Fibroblast of lung (primary cell): ENCODE measurements around the gene VSIR.

Experiments
- CTCF ChIP-seq, 2 donors: IDR thresholded peaks in 1 of 2; conservative IDR thresholded peaks in 1 of 2; 1 replicate in 1 of 2; 2 replicates in 1 of 2; pipeline ENCODE4 v1.5.1; 2011 to 2012; ENCODE audit warnings: low read length in 2 of 2, control low read depth in 1 of 2, inconsistent platforms in 1 of 2, low read depth in 1 of 2, mild to moderate bottlenecking in 1 of 2
- EZH2 ChIP-seq: IDR thresholded peaks from 2 replicates; pipeline ENCODE4 v1.5.1; 2012; ENCODE audit warnings: low read length, control low read depth, mild to moderate bottlenecking; ENCODE audit errors: missing control alignments

- TF ChIP-seq CTCF (conservative IDR thresholded peaks at IDR 0.05 in 1 of 2, IDR thresholded peaks at IDR 0.05 in 1 of 2; ENCODE audit: low read depth in 1 of 2, low read length in 2 of 2) (peak; percentile 20 to 40), EZH2 (no peak)
Measured at GRCh38 chr10:71713135-71714030, 59.9 kb downstream of the VSIR start.
